Measurements from ENCODE around the gene THSD4.

Gene THSD4

DNA sequence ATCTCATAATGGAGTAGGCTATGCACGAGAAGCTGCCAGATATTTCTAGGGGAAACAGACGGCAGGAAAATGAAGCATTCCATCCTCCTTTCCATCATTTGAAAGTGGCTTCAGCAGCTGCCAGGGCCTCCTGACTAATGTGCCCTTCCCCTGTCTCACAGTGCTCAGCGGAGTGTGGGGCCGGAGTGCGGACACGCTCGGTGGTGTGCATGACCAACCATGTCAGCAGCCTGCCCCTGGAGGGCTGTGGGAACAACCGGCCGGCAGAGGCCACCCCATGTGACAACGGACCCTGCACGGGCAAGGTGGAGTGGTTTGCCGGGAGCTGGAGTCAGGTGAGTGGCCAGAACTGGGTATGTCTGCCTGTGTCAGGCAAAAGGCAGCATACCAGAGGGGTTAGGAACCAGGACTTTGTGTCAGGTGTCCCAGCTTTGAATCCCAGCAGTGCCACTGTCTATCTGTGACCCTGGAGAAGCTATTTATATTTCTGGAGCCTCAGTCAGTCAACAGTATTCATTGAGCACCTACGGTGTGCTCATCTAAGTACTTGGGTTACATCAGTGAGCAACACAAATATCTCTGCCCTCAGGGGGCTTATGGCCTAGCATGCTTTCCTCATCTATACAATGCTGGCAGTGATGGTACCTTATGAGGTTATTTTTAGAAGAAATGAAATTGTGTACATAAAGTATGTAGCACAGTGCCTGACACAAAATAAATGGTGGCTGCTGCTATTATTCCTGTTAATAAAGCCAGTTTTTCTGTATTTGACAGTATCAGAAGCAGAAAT lies 642.7 kb downstream of the THSD4 start:
- Histone ChIP-seq H3K9me3 (ENCODE audit: control insufficient read depth, low read length) (peaks cover 10% of the 10 kb centered on the region), H3K27me3 (replicated peaks; ENCODE audit: control insufficient read depth, insufficient read depth, low read length) (no peaks in the 10 kb centered on the region), H3K4me3 (ENCODE audit: low read length) (no peak overlapping the region), H3K36me3 (ENCODE audit: control insufficient read depth, insufficient read depth, low read length, severe bottlenecking) (no peaks in the 10 kb centered on the region), H3K9ac (ENCODE audit: low read length) (no peak overlapping the region), H3K4me1 (ENCODE audit: control insufficient read depth, insufficient read depth, low read length) (peaks cover 26% of the 10 kb centered on the region)
- DNase-seq (ENCODE audit: low read depth) = no peak

GRCh38 chr15:71758711-71759110 lies 643.4 kb downstream of the THSD4 start:
- H3K4me3 ChIP-seq (ENCODE audit: low read length) = no peak overlapping the region
- H3K36me3 ChIP-seq (ENCODE audit: control insufficient read depth, insufficient read depth, low read length, severe bottlenecking) = no peaks in the 10 kb centered on the region
- peaks cover 18% of the 10 kb centered on the region for H3K4me1 ChIP-seq (ENCODE audit: control insufficient read depth, insufficient read depth, low read length)
- no peak overlapping the region for H3K9ac ChIP-seq (ENCODE audit: low read length)
- H3K27me3 ChIP-seq (replicated peaks; ENCODE audit: control insufficient read depth, insufficient read depth, low read length) = no peaks in the 10 kb centered on the region
- peaks cover 10% of the 10 kb centered on the region for H3K9me3 ChIP-seq (ENCODE audit: control insufficient read depth, low read length)
- no peak for DNase-seq (ENCODE audit: low read depth)

GRCh38 chr15:71760852-71761251 lies 645.6 kb downstream of the THSD4 start:
- Histone ChIP-seq H3K9me3 (ENCODE audit: control insufficient read depth, low read length) (peaks cover 7% of the 10 kb centered on the region), H3K4me3 (ENCODE audit: low read length) (no peak overlapping the region), H3K4me1 (ENCODE audit: control insufficient read depth, insufficient read depth, low read length) (peaks cover 17% of the 10 kb centered on the region), H3K36me3 (ENCODE audit: control insufficient read depth, insufficient read depth, low read length, severe bottlenecking) (no peaks in the 10 kb centered on the region), H3K27me3 (replicated peaks; ENCODE audit: control insufficient read depth, insufficient read depth, low read length) (no peaks in the 10 kb centered on the region), H3K9ac (ENCODE audit: low read length) (no peak overlapping the region)
- no peak for DNase-seq (ENCODE audit: low read depth)

GRCh38 chr15:71761649-71762048 lies 646.4 kb downstream of the THSD4 start:
- Histone ChIP-seq H3K9me3 (ENCODE audit: control insufficient read depth, low read length) (peaks cover 7% of the 10 kb centered on the region), H3K27me3 (replicated peaks; ENCODE audit: control insufficient read depth, insufficient read depth, low read length) (no peaks in the 10 kb centered on the region), H3K4me3 (ENCODE audit: low read length) (no peak overlapping the region), H3K36me3 (ENCODE audit: control insufficient read depth, insufficient read depth, low read length, severe bottlenecking) (no peaks in the 10 kb centered on the region), H3K4me1 (ENCODE audit: control insufficient read depth, insufficient read depth, low read length) (peaks cover 17% of the 10 kb centered on the region), H3K9ac (ENCODE audit: low read length) (no peak overlapping the region)
- DNase-seq (ENCODE audit: low read depth) = peak; percentile 80

DNA sequence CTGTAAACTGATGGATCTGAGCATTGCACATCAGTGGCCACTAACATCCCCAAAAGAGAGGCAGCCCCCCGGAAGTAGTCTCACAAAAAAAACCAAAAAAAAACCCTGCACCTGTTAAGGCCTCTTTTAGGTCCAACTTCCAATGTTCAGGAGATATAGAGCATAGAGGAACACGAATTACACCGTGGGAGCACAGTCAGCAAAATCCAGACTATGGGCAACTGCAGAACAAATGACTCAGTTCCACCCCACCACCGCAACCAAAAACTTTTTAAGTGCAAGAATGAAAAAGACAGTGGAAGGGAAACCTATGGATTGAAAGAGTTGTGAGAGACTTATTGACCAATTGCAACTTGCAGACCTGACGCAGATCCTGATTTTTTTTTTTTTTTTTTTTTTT lies 652.9 kb downstream of the THSD4 start:
- no peaks in the 10 kb centered on the region for H3K27me3 ChIP-seq (replicated peaks; ENCODE audit: control insufficient read depth, insufficient read depth, low read length)
- no peak overlapping the region for H3K9ac ChIP-seq (ENCODE audit: low read length)
- DNase-seq (ENCODE audit: low read depth) = no peak
- no peaks in the 10 kb centered on the region for H3K4me1 ChIP-seq (ENCODE audit: control insufficient read depth, insufficient read depth, low read length)
- H3K36me3 ChIP-seq (ENCODE audit: control insufficient read depth, insufficient read depth, low read length, severe bottlenecking) = no peaks in the 10 kb centered on the region
- H3K9me3 ChIP-seq (ENCODE audit: control insufficient read depth, low read length) = no peaks in the 10 kb centered on the region
- no peak overlapping the region for H3K4me3 ChIP-seq (ENCODE audit: low read length)

GRCh38 chr15:71773206-71773859 lies 658.1 kb downstream of the THSD4 start:
- Histone ChIP-seq H3K36me3 (ENCODE audit: control insufficient read depth, insufficient read depth, low read length, severe bottlenecking) (no peaks in the 10 kb centered on the region), H3K4me3 (ENCODE audit: low read length) (no peak overlapping the region)
- no peak for DNase-seq (ENCODE audit: low read depth)

DNA sequence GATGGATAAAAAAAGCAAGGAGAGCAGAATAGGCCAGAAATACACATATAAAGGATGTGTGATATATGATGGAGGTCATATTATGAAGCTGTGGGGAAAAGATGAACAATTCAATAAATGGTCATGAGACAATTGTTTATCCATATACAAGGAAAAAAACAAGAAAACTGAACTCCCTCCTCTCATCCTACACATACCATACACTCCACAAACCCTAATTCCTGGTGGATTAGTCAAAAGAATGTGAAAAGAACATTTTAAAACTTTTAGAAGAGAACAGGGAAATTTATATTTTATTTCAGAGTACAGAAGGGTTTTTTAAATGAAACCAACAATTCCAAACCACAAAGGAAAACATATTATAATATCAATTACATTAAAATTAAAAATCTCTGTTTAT lies 660.6 kb downstream of the THSD4 start:
- Histone ChIP-seq H3K36me3 (ENCODE audit: control insufficient read depth, insufficient read depth, low read length, severe bottlenecking) (no peaks in the 10 kb centered on the region), H3K4me3 (ENCODE audit: low read length) (no peak overlapping the region), H3K4me1 (ENCODE audit: control insufficient read depth, insufficient read depth, low read length) (peaks cover 8% of the 10 kb centered on the region), H3K9me3 (ENCODE audit: control insufficient read depth, low read length) (no peaks in the 10 kb centered on the region), H3K27me3 (replicated peaks; ENCODE audit: control insufficient read depth, insufficient read depth, low read length) (no peaks in the 10 kb centered on the region), H3K9ac (ENCODE audit: low read length) (no peak overlapping the region)
- peak; percentile 53 for DNase-seq (ENCODE audit: low read depth)

More at GRCh38 chr15:71773206-71773859, 658.1 kb downstream of the THSD4 start:
- Histone ChIP-seq H3K4me1 (ENCODE audit: control insufficient read depth, insufficient read depth, low read length) (no peaks in the 10 kb centered on the region), H3K27me3 (replicated peaks; ENCODE audit: control insufficient read depth, insufficient read depth, low read length) (no peaks in the 10 kb centered on the region), H3K9ac (ENCODE audit: low read length) (no peak overlapping the region), H3K9me3 (ENCODE audit: control insufficient read depth, low read length) (no peaks in the 10 kb centered on the region)

- DNase-seq (ENCODE audit: low read depth) = no peak
- peaks cover 8% of the 10 kb centered on the region for H3K4me1 ChIP-seq (ENCODE audit: control insufficient read depth, insufficient read depth, low read length)
- H3K9me3 ChIP-seq (ENCODE audit: control insufficient read depth, low read length) = no peaks in the 10 kb centered on the region
- H3K4me3 ChIP-seq (ENCODE audit: low read length) = no peak overlapping the region
- no peaks in the 10 kb centered on the region for H3K27me3 ChIP-seq (replicated peaks; ENCODE audit: control insufficient read depth, insufficient read depth, low read length)
- H3K9ac ChIP-seq (ENCODE audit: low read length) = no peak overlapping the region
- H3K36me3 ChIP-seq (ENCODE audit: control insufficient read depth, insufficient read depth, low read length, severe bottlenecking) = no peaks in the 10 kb centered on the region
Observed at GRCh38 chr15:71776304-71776703, 661.0 kb downstream of the THSD4 start.

- peaks cover 8% of the 10 kb centered on the region for H3K4me1 ChIP-seq (ENCODE audit: control insufficient read depth, insufficient read depth, low read length)
- no peaks in the 10 kb centered on the region for H3K36me3 ChIP-seq (ENCODE audit: control insufficient read depth, insufficient read depth, low read length, severe bottlenecking)
- H3K9me3 ChIP-seq (ENCODE audit: control insufficient read depth, low read length) = no peaks in the 10 kb centered on the region
- H3K9ac ChIP-seq (ENCODE audit: low read length) = no peak overlapping the region
- no peaks in the 10 kb centered on the region for H3K27me3 ChIP-seq (replicated peaks; ENCODE audit: control insufficient read depth, insufficient read depth, low read length)
- no peak overlapping the region for H3K4me3 ChIP-seq (ENCODE audit: low read length)
- DNase-seq (ENCODE audit: low read depth) = no peak
Observed at GRCh38 chr15:71777216-71777943, 662.1 kb downstream of the THSD4 start.

DNA sequence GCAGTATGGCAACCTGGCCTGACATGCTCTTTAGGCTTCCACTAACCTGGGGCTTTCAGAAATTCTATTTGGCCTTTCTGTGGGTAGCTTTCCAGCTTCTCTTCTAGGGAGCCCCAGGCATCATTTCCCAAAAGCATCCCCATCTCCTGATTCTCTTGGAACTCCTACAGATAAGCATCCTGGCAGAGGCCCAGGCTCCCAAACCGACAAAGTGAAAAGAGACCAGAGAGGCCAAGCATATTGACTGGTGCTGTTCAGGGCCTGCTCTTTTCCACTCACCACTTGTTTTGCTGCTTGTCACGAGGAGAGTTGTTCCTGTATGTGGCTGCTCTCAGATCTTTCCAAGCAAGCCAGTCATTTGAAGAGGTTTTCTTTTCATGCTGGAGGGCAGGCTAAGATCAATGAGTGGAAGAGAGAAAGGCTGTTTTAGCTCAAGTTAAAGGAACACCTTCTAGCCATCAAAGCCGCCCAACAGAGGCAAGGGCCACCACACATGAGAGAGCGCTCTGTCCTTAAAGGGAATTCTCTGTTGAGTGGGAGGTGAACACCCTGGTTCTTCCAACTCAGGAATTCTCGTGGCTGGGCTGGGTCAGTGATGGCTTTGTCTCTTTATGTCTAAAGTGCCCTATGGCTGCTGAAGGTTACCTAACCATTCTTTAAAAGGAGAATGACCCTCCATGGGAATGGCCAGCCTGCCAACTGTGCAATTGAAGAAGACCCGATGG lies 664.0 kb downstream of the THSD4 start:
- no peaks in the 10 kb centered on the region for H3K27me3 ChIP-seq (replicated peaks; ENCODE audit: control insufficient read depth, insufficient read depth, low read length)
- H3K4me3 ChIP-seq (ENCODE audit: low read length) = no peak overlapping the region

More for the DNA sequence above, 664.0 kb downstream of the THSD4 start:
- H3K36me3 ChIP-seq (ENCODE audit: control insufficient read depth, insufficient read depth, low read length, severe bottlenecking) = no peaks in the 10 kb centered on the region
- no peaks in the 10 kb centered on the region for H3K9me3 ChIP-seq (ENCODE audit: control insufficient read depth, low read length)
- H3K4me1 ChIP-seq (ENCODE audit: control insufficient read depth, insufficient read depth, low read length) = peaks cover 8% of the 10 kb centered on the region
- no peak overlapping the region for H3K9ac ChIP-seq (ENCODE audit: low read length)
- DNase-seq (ENCODE audit: low read depth) = no peak

Data from adipocyte (in vitro differentiated cells).